NCI-H2227 (cell line): ENCODE data around the gene TDRD9.

Experiments used
- DNase-seq: peaks from one replicate; lab custom pipeline; 2025; ENCODE audit not compliant: unreplicated experiment; lab: John Stamatoyannopoulos, UW

TDRD9 gene

DNA sequence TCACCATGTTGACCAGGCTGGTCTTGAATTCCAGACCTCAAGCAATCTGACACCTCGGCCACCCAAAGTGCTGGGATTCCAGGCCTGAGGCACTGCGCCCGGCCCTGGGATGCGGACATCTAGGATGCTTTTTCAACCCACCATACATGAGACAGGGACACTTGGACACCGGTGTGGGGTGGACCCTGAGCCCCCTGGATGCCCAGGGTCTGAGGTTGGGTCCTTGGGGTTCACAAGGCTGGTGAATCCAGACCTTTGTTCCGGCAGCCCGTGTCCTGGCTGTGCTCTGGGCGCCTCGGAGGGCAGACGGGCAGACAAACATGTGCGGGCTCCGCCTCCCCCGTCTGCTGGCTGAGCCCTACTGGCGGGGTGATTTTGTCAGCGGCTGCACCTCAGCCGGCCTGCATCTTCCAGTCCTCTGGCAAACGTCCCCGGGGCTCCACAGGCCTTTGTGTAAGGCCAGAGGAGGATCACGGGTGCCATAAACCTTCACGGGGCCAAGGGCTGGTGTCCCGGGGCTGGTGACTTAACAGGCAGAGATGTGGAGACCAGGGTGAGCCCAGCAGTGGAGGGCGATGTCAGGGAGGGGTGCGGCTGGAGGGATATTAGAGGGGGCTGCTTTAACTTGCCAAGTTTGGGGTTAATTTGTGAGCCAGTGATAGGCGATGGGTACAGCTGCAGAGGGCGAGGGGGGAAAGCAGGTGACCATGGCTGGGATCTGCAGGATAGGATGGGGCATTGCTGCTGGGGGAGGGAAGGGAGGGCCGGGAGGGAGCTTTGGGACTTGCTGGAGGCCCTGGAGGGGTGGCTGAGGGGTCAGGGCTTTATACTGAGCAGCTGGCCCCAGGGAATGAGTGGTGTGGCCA, 163.0 kb downstream of the TDRD9 start:
- peak; percentile 11 for DNase-seq

DNA sequence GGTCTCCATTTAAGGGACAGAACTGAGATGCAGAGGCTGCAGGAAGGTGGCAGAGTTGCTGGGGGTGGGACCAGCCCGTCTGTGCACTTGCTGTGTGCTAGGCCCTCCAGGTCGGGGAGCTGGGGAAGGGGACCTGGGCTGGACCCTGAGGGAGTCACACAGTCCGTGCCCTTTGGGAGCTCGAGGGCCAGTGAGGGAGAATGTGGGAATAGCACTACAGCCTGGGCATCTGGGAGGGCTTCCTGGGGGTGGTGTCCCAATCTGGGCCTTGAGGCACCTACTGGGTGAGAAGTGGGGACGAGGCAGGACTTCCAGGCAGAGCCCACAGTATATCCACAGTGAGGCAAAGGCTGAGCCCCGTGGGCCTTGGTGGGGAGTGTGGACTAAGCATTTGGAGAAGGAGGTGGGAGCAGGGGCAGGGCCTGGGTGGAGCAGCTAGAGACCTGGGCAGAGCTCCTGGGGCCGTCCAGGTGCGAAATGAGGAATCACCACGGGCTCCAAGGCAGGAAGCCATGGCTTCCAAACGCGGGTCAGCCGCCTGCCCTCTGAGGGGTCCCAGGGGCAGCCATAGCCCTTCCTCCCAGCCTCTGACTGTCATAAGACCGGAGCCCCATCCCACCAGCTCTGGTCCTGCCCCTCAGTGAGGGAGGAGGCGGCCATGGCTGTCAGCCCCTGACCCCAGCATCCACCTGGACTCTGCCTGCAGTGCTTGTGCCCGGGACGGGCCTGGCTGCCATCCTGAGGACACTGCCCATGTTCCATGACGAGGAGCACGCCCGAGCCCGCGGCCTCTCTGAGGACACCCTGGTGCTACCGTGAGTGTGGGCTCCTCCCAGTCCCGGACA, 163.9 kb downstream of the TDRD9 start:
- DNase-seq, result no peak

GRCh38 chr14:104092931-104093365, 164.7 kb downstream of the TDRD9 start:
- no peak for DNase-seq

GRCh38 chr14:104093366-104094055, 165.3 kb downstream of the TDRD9 start:
- DNase-seq, result no peak

GRCh38 chr14:104094056-104094708, 165.9 kb downstream of the TDRD9 start:
- no peak for DNase-seq

DNA sequence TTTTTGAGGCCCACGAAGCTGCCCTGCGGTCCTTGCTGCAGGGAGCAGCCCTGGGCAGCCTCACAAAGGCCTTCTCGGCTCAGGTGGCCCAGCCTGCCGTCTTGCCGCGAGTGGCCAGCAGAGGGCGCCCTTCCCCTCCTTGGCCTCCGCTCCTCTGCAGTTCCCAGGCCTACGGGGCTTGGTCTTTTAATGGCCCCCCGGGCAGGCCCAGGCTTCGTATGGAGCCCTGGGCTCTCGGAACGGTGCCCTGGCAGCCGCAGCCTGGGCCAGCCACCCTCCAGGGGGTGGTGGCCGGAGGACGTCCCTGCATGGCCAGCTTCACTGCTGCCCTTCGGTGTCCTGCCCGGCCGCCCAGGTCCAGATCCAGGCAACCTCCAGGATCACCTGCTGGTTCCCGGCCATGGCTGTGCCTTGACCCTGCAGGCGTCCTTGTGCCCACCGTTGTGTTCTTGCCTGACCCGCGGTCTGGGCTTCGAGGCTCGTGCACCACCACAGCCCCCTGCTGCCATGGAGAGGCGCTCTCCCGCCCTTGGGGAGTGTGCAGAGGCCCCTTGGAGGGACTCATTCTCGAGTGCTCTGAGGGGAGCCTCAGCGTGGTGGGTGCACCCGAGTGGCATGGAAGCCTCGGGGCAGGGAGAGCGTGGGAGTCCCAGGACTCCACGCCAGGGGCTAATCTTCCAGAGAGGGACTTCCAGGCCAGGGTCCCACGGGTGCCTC, 166.6 kb downstream of the TDRD9 start:
- DNase-seq, result peak; percentile 16

GRCh38 chr14:104095426-104096310, 167.4 kb downstream of the TDRD9 start:
- DNase-seq, result no peak

- DNase-seq, result no peak
Measured at GRCh38 chr14:104096318-104096717, 168.1 kb downstream of the TDRD9 start.

DNA sequence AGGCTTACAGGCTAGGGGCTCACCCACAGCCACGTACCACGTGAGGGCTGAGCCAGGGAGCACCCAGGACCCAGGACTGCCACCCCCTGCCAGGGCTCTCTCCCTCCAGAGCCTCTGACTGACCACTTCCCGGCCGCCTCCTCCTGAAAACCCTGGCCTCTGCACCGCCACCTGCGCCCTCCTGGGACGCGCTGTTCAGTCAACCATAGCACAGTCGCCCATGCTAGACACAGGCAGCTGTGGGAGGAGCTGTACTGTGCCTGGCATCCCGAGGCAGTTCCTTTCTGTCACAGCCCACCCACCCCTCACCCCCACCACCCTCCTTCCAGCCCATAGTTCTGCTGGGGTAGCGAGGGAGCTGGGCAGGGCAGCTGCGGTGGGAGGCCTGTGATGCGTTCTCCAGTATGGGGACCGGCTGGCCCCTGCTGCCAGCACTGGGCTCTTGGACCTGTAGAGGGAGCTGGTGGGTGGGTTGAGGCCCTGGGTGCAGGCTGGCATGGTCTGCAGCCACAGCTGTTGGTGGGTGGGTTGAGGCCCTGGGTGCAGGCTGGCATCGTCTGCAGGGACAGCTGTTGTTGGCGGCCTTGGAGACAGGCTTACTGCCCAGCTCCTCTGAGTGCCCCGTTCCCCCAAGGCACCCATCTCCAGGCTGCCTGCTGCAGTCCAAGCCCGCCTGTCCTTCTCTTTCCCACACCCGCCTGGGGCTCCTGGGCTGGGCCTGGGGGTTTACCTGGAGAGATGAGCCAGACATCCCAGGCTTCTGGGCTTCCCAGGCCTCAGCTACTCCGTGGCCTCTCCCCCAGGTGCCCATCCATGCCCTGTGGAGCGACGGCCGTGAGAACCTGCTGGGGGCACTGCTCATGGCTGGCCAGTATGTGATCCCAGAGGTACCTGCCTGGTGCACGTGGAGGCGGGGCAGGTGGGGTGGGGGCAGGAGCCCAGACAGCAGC, 168.8 kb downstream of the TDRD9 start:
- no peak for DNase-seq

DNA sequence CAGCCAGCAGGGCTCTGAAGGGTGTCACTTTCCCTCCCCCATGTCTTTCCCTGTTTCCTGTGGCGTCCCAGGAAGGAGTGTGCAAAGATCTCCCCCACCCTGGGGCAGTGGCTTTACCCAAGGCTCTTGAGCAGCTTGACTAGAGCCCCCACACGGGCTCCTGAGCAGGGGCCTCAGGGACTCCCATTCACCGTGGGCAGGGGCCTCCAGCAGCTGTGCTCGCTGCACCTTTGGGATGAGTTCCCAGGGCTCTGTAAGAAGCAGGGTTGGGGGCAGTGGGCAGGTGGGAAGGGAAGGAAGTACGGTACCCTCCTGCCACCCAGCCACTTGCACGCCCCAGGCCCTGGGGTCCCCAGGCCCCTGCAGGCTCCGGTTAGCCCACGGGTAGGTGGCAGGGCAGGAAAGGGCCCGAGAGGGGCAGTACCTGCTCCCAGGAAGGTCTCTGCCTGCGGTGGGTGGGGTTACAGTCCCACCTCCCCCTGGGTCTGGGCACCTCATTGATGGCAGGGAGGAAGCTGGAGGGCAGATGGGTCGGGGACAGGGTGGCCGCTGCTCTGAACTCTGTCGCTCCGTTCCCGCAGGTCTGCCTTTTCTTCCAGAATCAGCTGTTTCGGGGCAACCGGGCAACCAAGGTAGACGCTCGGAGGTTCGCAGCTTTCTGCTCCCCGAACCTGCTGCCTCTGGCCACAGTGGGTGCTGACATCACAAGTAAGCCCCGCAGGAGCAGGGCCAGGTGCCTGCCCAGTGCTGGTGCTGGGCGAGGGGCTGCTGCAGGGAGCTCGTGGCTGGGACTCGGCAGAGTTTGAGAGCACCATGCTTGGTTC, 170.2 kb downstream of the TDRD9 start:
- no peak for DNase-seq

DNA sequence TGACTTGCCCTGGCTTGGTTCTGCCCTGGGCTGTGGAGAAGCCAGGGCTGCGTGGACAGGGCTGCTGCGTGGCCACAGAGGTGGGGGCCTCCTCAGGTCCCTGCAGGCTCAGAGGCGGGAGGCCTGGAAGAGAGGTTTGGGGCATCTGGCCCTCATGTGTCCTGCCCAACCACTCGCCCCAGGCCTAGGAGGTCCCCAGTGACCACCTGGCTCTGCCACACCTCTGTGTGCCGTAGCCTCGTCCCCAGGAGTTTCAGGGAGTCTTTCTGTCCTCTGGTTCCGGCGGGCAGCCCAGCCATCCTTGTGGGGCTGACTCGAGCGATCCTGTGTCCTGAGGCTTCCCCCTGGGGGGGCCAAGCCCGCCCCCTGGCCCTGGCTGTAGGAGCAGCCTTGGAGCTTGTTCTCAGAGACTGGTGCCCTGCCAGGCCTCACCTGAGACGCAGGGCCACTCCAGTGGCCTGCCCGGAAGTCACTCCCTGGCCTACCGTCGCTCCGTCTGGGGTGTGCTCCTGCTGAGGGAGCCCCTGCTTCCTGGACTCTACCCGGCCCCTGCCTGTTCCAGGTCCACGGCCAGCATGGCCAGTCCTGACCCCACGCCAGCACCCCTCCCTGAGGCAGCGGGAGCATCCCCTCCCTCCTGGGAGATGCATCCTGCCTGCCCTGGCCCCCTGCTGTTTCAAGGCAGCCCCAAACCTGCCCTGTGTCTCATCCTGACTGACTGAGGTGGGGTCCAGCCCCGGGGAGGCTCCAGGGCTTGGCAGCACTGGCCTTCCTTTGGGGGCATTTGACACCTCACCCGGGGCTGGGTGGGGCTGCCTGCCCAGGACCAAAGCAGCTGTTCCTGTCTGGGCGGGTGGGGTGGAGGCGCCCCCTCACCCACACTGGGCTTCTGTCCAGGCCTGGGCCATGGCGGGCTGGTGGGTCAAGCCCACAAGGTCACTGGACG, 171.1 kb downstream of the TDRD9 start:
- DNase-seq, result no peak

GRCh38 chr14:104100171-104101085, 172.2 kb downstream of the TDRD9 start:
- no peak for DNase-seq

DNA sequence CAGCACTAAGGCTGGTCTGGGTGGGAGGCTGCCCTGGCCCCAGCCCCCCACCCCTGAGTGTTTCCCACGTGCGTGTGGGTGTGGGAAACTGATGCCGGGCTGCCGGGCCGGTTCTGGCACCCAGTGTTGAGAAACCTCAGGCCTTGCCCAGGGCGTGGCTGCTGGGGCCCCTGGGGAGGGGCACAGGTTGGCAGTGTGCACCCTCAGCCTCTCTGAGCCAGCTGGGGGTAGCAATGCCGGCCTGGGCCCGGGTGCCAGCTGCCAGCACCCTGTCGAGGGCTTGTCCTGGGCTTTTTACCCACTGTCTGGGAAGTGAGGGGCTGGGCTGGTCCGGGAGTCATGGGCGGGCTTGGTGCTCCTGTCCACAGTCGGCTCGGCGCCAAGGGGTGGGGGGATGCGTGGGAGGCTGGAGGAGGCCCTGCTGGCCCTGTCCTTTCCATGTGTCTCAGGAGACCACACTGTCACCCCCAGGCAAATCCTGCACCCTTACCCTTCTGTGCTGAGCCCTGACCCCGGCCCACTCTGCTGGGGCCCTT, 172.9 kb downstream of the TDRD9 start:
- no peak for DNase-seq

- DNase-seq, result no peak
Measured at GRCh38 chr14:104101651-104102281, 173.5 kb downstream of the TDRD9 start.
